Ovary (tissue), 9 donors: ENCODE data around the gene COPB2. TPM values are rescaled to one million over a fixed set of nuclear protein-coding genes. Genes with fewer than 3 reads are reported as not detected.
"Not testable (repeated sequence)": the region's sequence is repeated elsewhere in the genome, so short reads cannot be mapped to it uniquely, and the experiment has no call there.

Experiments used
- DNase-seq, 5 donors: peaks; one replicate each; pipeline ENCODE4 v3.0.0-alpha.2; 2019 to 2020
- H3K27ac ChIP-seq, 2 donors: fragments of 200-600 bp; one replicate each; pipeline versions ENCODE4 v1.5.1 to v1.8.0; 2019 to 2022
- H3K27me3 ChIP-seq: fragments of 200-600 bp; one replicate; pipeline ENCODE4 v1.8.0; 2022
- H3K36me3 ChIP-seq: fragments of 200-600 bp; sonication (generic); one replicate; pipeline ENCODE4 v1.5.1; 2019
- H3K4me1 ChIP-seq: one replicate; pipeline ENCODE4 v1.8.1; 2013; ENCODE audit warnings: mild to moderate bottlenecking, moderate library complexity; ENCODE audit not compliant: insufficient read depth
- H3K4me3 ChIP-seq: fragments of 200-600 bp; sonication (generic); one replicate; pipeline ENCODE4 v1.5.1; 2017
- H3K9me3 ChIP-seq, 2 donors: fragments of 200-600 bp in 1 of 2; sonication (generic) in 1 of 2; one replicate each; pipeline versions ENCODE4 v1.5.1 to v1.8.1; 2013 to 2019; ENCODE audit warnings: mild to moderate bottlenecking in 1 of 2, moderate library complexity in 1 of 2
- CTCF ChIP-seq, 3 donors: fragments of 450-650 bp in 2 of 3; fragments of 200-600 bp in 1 of 3; IDR thresholded peaks; one replicate each; pipeline versions ENCODE4 v1.5.1 to v1.8.0; 2016 to 2022; ENCODE audit warnings: antibody characterized with exemption in 3 of 3, mild to moderate bottlenecking in 1 of 3
- EP300 ChIP-seq: sonication (generic); formaldehyde crosslinking; IDR thresholded peaks from one replicate; pipeline ENCODE4 v1.6.1; 2017; ENCODE audit warnings: antibody characterized with exemption
- POLR2A ChIP-seq: fragments of 450-650 bp; IDR thresholded peaks from one replicate; pipeline ENCODE4 v1.6.1; 2017; ENCODE audit warnings: antibody characterized with exemption, mild to moderate bottlenecking, moderate library complexity
- whole genome bisulfite sequencing, 3 donors: extraction: QIAGEN DNeasy Blood & Tissue Kit in 1 of 3; methylation state at CpG; one replicate each; pipeline versions ENCODE4 v1.1.5 to v1.1.7; 2013 to 2017; 5-methylcytosine and 5-hydroxymethylcytosine counted together
- intact Hi-C, 4 donors: fragments of 100-400 bp; cut with DNase I; formaldehyde crosslinking; loops; one replicate each; pipeline versions ENCODE4 v1.11.0 to v1.15.1; 2022 to 2023
- polyA plus RNA-seq, 2 donors: library from polyadenylated mRNA; stranded (reverse); fragments of 200-250 nt in 1 of 2; fragments of 350-450 nt in 1 of 2; fragmentation: Illumina TruSeq in 1 of 2; extraction: RNeasy Lipid Tissue Mini Kit (QIAGEN cat#74804) in 1 of 2; gene quantifications; one replicate each; pipeline ENCODE4 v1.2.3, GENCODE V29; 2013 to 2014
- total RNA-seq, 7 donors: library from RNA; depleted of rRNA in 2 of 7; stranded (reverse); fragments of >200 nt in 2 of 7; fragmentation: NEBNext Ultra II Directional in 3 of 7; extraction: Animal tissue kit (Norgen Biotek cat#: 25700) in 3 of 7; gene quantifications; one replicate each; pipeline versions ENCODE4 v1.1.0 to v1.2.4, GENCODE V29; 2016 to 2023
- donor health status: DM: no; HTN: no; CAD: no; lungs with moderate emphysema.
- donor health status: DM: no; HTN: no; CAD: no.
- donor health status: Bipolar disorder and iron deficiency.
- donor health status: DM: yes; HTN: yes; CAD: no.
- donor health status: DM: no; HTN: no; CAD: no.
- donor health status: DM: yes; HTN: yes; CAD: no.

COPB2 gene
- total and polyA plus RNA-seq, 9 donors = 38.2 to 115 (median 95.7) TPM

- no peak for DNase-seq
- TF ChIP-seq CTCF (IDR thresholded peaks at IDR 0.05) = no peak
- TF ChIP-seq EP300 = no peak
- TF ChIP-seq POLR2A = no peak
- intact Hi-C loops = no loop called here
- Histone ChIP-seq H3K36me3 (no peaks in the 10 kb centered on the region), H3K4me3 (no peak overlapping the region), H3K27ac (no peak overlapping the region), H3K4me1 (no peaks in the 10 kb centered on the region), H3K27me3 (no peaks in the 10 kb centered on the region), H3K9me3 (no peaks in the 10 kb centered on the region)
- 56 to 80% (median 59%) methylated on average over 2 of the region's 2 CpGs for WGBS, 3 donors
Measured at GRCh38 chr3:139414608-139415224, 25.3 kb upstream of the COPB2 start.

- H3K9me3 ChIP-seq, H3K36me3 ChIP-seq, H3K27me3 ChIP-seq, H3K4me3 ChIP-seq, H3K4me1 ChIP-seq, DNase-seq, intact Hi-C loops, H3K27ac ChIP-seq: not testable (repeated sequence)
Measured at GRCh38 chr3:139412891-139413290, 23.4 kb upstream of the COPB2 start.

GRCh38 chr3:139401155-139401554, 11.7 kb upstream of the COPB2 start:
- H3K27me3 ChIP-seq, DNase-seq, H3K36me3 ChIP-seq, H3K9me3 ChIP-seq, intact Hi-C loops, H3K4me3 ChIP-seq, H3K4me1 ChIP-seq, H3K27ac ChIP-seq: not testable (repeated sequence)
- 81 to 95% (median 82%) methylated on average over 2 of the region's 2 CpGs for WGBS, 3 donors

- no peak overlapping the region for H3K4me3 ChIP-seq
- intact Hi-C loops = no loop called here
- no peak for TF ChIP-seq CTCF (IDR thresholded peaks at IDR 0.05)
- H3K36me3 ChIP-seq = no peaks in the 10 kb centered on the region
- H3K27ac ChIP-seq = no peak overlapping the region
- no peaks in the 10 kb centered on the region for H3K4me1 ChIP-seq
- H3K27me3 ChIP-seq = no peaks in the 10 kb centered on the region
- DNase-seq = no peak
- H3K9me3 ChIP-seq = no peaks in the 10 kb centered on the region
- WGBS, 3 donors = 93 to 96% (median 93%) methylated on average over 3 of the region's 3 CpGs
Measured at GRCh38 chr3:139396707-139397106, 7.3 kb upstream of the COPB2 start.

GRCh38 chr3:139394116-139394515, 4.7 kb upstream of the COPB2 start:
- Histone ChIP-seq H3K4me1 (no peaks in the 10 kb centered on the region), H3K9me3 (no peaks in the 10 kb centered on the region), H3K27me3 (no peaks in the 10 kb centered on the region), H3K27ac (no peak overlapping the region), H3K36me3 (no peaks in the 10 kb centered on the region), H3K4me3 (no peak overlapping the region)
- no peak for TF ChIP-seq POLR2A
- no peak for TF ChIP-seq EP300
- no peak for TF ChIP-seq CTCF (IDR thresholded peaks at IDR 0.05)
- intact Hi-C loops = no loop called here
- DNase-seq = no peak
